ENCODE results near the gene BCL2A1. TPM values are rescaled to one million over a fixed set of nuclear protein-coding genes. Genes with fewer than 3 reads are reported as not detected.
"Not testable (repeated sequence)": the region's sequence is repeated elsewhere in the genome, so short reads cannot be mapped to it uniquely, and the experiment has no call there.

Gene BCL2A1
- polyA plus RNA-seq, 1 donor: 4.9 TPM

GRCh38 chr15:79916502-79917132, 54.4 kb downstream of the BCL2A1 start:
- H3K9me3 ChIP-seq (ENCODE audit: control insufficient read depth, low read depth, low read length): peaks cover 45% of the 10 kb centered on the region

GRCh38 chr15:79915776-79916501, 55.1 kb downstream of the BCL2A1 start:
- Histone ChIP-seq H3K9me3 (ENCODE audit: control insufficient read depth, low read depth, low read length) (peaks cover 38% of the 10 kb centered on the region), H3K36me3 (ENCODE audit: control insufficient read depth, insufficient read depth, low read length) (peaks cover 25% of the 10 kb centered on the region)
- H3K4me3 ChIP-seq (ENCODE audit: low read length); H3K27me3 ChIP-seq (ENCODE audit: control insufficient read depth, insufficient read depth, low read length); DNase-seq; H3K4me1 ChIP-seq (ENCODE audit: control insufficient read depth, insufficient read depth, low read length); H3K27ac ChIP-seq (ENCODE audit: low read length): not testable (repeated sequence)
- WGBS (ENCODE audit: insufficient coverage, low lambda C conversion rate): 100% methylated on average over 1 of the region's 3 CpGs

More at GRCh38 chr15:79916502-79917132, 54.4 kb downstream of the BCL2A1 start:
- Histone ChIP-seq H3K36me3 (ENCODE audit: control insufficient read depth, insufficient read depth, low read length) (peaks cover 30% of the 10 kb centered on the region), H3K27me3 (ENCODE audit: control insufficient read depth, insufficient read depth, low read length) (no peaks in the 10 kb centered on the region), H3K4me3 (ENCODE audit: low read length) (no peak overlapping the region), H3K4me1 (ENCODE audit: control insufficient read depth, insufficient read depth, low read length) (no peaks in the 10 kb centered on the region), H3K27ac (ENCODE audit: low read length) (no peak overlapping the region)
- no CpG with 5 or more reads among the region's 3 CpGs for WGBS (ENCODE audit: insufficient coverage, low lambda C conversion rate)
- no peak for DNase-seq

DNA sequence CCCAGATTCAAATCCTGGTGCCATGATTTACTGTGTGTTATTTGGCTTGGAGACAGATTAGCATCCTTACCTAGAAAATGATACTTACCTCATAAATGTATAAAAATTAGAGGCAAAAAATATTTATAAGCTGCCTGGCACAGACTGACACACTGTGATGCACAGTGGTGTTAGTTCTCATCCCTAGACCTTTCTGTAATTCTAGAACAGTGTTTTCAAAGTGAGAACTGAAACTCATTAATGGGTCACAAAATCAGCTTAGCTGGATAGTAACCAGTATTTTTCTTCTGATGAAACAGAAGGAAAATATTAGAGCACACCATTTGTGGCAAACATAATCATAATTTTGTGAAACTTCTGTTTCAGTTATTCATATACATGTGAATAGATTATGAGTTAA, 56.3 kb downstream of the BCL2A1 start:
- peaks cover 18% of the 10 kb centered on the region for H3K36me3 ChIP-seq (ENCODE audit: control insufficient read depth, insufficient read depth, low read length)

More for the DNA sequence above, 56.3 kb downstream of the BCL2A1 start:
- Histone ChIP-seq H3K27me3 (ENCODE audit: control insufficient read depth, insufficient read depth, low read length) (no peaks in the 10 kb centered on the region), H3K27ac (ENCODE audit: low read length) (no peak overlapping the region), H3K9me3 (ENCODE audit: control insufficient read depth, low read depth, low read length) (peaks cover 28% of the 10 kb centered on the region), H3K4me3 (ENCODE audit: low read length) (no peak overlapping the region), H3K4me1 (ENCODE audit: control insufficient read depth, insufficient read depth, low read length) (no peaks in the 10 kb centered on the region)
- no peak for DNase-seq

Other genes starting within 250 kb of the BCL2A1 start
- gene MTHFS, start 74.2 kb downstream of the BCL2A1 start, polyA plus RNA-seq: 98.4 TPM
- 86.3 TPM for gene ZFAND6, start 88.5 kb upstream of the BCL2A1 start, polyA plus RNA-seq
- 57.6 TPM for gene FAH, start 181.8 kb upstream of the BCL2A1 start, polyA plus RNA-seq

Measured in large intestine (tissue), 3 donors.